ENCODE results near the gene C1QL1.

DNA sequence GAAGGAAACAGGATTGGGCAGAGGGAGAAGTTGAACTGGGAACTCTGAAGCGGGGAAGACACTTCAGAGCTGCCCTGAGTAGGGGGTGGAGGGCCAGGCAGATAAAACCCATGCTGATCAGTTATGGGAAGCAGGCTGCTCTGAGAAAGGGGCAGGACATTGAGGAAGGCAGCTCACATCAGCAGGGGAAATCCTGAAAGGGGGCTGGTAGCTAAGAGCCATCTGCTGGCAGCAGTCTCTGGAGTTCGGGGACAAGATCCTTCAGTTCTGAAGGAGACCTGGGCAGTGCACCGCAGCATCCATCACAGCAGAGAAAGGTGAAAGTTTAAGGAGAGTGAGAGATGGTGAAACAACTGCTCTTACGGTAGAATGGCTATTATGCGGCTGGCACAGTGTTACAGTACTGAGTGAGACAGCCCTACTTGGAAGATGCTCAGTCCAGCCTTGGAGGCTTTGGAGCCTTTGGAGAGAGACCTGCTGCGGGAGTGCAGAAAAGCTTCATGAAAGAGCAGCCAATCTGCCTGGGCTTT is 15.1 kb downstream of the C1QL1 start:
- no peak for TF ChIP-seq EZH2phosphoT487 (IDR thresholded peaks at IDR 0.05; ENCODE audit: insufficient read depth, low read depth)
- TF ChIP-seq EZH2 (IDR thresholded peaks at IDR 0.05; ENCODE audit: insufficient read depth, poor library complexity, severe bottlenecking), result no peak
